ENCODE measurements around the gene NDUFV1.

DNA sequence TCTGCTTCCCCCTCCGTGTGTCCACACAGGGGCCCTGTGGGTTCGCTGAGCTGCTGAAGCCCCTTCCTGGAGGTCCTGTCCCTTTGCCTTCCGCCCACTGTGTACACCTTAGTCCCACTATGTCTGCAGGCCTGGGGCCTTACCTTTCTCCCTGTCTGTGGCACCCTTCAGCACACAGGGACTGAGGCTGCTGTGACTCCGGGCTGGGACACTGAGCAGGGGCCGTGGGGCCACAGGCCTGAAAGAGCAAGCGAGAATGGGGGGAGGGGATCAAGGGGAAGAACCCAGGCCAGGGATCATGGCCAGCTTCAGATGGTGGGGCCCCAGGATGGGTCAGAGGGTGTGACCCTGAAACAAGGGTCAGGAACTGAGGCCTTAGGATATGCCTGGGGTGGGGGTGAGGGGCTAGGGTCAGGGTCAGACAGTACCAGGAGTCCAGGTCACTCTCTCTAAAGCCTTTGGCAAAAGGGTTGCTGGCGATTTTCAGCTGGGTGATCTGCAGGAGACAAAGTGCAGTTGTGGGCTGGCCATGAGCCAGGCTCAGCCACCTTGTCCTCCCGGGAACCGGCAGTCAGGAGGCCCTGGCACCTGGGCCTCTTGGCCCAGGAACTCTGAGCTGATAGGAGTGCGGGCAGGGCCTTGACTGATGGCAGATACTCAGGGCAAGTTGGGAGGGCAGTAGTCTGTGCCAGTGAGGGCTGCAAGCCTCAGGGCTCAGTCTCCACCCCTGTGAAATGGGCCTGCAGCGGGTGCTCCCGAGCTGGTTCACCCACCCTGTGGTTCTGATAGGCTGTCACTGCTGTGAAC, 25.6 kb downstream of the NDUFV1 start:
- TF ChIP-seq POLR2A (IDR thresholded peaks at IDR 0.05; ENCODE audit: borderline replicate concordance, extremely low read depth, insufficient read depth, insufficient read length) (no peak), SIN3A (IDR thresholded peaks at IDR 0.05; ENCODE audit: low read depth) (no peak), YY1 (IDR thresholded peaks at IDR 0.05; ENCODE audit: extremely low read depth, insufficient replicate concordance, low read depth, low read length) (no peak)
- TF ChIP-seq, protein P1, sequence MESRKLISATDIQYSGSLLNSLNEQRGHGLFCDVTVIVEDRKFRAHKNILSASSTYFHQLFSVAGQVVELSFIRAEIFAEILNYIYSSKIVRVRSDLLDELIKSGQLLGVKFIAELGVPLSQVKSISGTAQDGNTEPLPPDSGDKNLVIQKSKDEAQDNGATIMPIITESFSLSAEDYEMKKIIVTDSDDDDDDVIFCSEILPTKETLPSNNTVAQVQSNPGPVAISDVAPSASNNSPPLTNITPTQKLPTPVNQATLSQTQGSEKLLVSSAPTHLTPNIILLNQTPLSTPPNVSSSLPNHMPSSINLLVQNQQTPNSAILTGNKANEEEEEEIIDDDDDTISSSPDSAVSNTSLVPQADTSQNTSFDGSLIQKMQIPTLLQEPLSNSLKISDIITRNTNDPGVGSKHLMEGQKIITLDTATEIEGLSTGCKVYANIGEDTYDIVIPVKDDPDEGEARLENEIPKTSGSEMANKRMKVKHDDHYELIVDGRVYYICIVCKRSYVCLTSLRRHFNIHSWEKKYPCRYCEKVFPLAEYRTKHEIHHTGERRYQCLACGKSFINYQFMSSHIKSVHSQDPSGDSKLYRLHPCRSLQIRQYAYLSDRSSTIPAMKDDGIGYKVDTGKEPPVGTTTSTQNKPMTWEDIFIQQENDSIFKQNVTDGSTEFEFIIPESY (IDR thresholded peaks at IDR 0.05; ENCODE audit: extremely low read depth, insufficient replicate concordance, low read length): no peak
- TF ChIP-seq, protein P2, sequence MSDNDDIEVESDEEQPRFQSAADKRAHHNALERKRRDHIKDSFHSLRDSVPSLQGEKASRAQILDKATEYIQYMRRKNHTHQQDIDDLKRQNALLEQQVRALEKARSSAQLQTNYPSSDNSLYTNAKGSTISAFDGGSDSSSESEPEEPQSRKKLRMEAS (IDR thresholded peaks at IDR 0.05): no peak
- TF ChIP-seq, protein P3, sequence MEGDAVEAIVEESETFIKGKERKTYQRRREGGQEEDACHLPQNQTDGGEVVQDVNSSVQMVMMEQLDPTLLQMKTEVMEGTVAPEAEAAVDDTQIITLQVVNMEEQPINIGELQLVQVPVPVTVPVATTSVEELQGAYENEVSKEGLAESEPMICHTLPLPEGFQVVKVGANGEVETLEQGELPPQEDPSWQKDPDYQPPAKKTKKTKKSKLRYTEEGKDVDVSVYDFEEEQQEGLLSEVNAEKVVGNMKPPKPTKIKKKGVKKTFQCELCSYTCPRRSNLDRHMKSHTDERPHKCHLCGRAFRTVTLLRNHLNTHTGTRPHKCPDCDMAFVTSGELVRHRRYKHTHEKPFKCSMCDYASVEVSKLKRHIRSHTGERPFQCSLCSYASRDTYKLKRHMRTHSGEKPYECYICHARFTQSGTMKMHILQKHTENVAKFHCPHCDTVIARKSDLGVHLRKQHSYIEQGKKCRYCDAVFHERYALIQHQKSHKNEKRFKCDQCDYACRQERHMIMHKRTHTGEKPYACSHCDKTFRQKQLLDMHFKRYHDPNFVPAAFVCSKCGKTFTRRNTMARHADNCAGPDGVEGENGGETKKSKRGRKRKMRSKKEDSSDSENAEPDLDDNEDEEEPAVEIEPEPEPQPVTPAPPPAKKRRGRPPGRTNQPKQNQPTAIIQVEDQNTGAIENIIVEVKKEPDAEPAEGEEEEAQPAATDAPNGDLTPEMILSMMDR (IDR thresholded peaks at IDR 0.05 in 2 of 3, conservative IDR thresholded peaks at IDR 0.05 in 1 of 3; ENCODE audit: borderline replicate concordance in 1 of 3, insufficient read depth in 1 of 3, low read depth in 2 of 3, low read length in 2 of 3): no peak

Data from HCT116 (cell line).